ENCODE results near the gene SIAH2. TPM values are rescaled to one million over a fixed set of nuclear protein-coding genes. Genes with fewer than 3 reads are reported as not detected.

The SIAH2 gene
- total and polyA plus RNA-seq, 9 of the 15 experiments (the other 6 are each of a cell fraction or from before 2014, with no cell fraction given): 4.8 to 39.0 (median 29.9) TPM

- TF ChIP-seq REST (IDR thresholded peaks at IDR 0.05; ENCODE audit: borderline replicate concordance) (0 out of 2 replicates have a peak, but pooled peaks have one; percentile 20), REST (CRISPR knock-in tag; IDR thresholded peaks at IDR 0.05; ENCODE audit: low read depth) (no peak), RFX1 (IDR thresholded peaks at IDR 0.05) (no peak), RBFOX2 (IDR thresholded peaks at IDR 0.05; ENCODE audit: low read depth, low read length) (peak; percentile 66), CREM (IDR thresholded peaks at IDR 0.05; ENCODE audit: low read depth) (peak; percentile 81), SMARCA4 (IDR thresholded peaks at IDR 0.05) (peak; percentile 83), CBX3 (IDR thresholded peaks at IDR 0.05; ENCODE audit: borderline replicate concordance in 1 of 2, low read length in 2 of 2) (peak in 1 of 2 experiments; percentile 36; a peak in 1 of 3 replicates), TFE3 (CRISPR knock-in tag; IDR thresholded peaks at IDR 0.05) (no peak), SMAD4 (CRISPR knock-in tag; conservative IDR thresholded peaks at IDR 0.05) (peak; percentile 71; the same call in 1 of the 2 replicates), HDAC6 (IDR thresholded peaks at IDR 0.05; ENCODE audit: low read depth, low read length) (no peak), POLR2AphosphoS5 (IDR thresholded peaks at IDR 0.05; ENCODE audit: control insufficient read depth, insufficient read depth, low read depth, low read length) (peak; percentile 67), RNF2 (IDR thresholded peaks at IDR 0.05) (peak; percentile 51; the same call in 1 of the 2 replicates), C11orf30 (IDR thresholded peaks at IDR 0.05; ENCODE audit: low read depth) (peak; percentile 99), SOX6 (IDR thresholded peaks at IDR 0.05) (peak; percentile 30; the same call in 1 of the 2 replicates), BACH1 (tag; IDR thresholded peaks at IDR 0.05) (peak; percentile 67; the same call in 1 of the 2 replicates), KAT7 (CRISPR knock-in tag; IDR thresholded peaks at IDR 0.05; ENCODE audit: borderline replicate concordance) (0 out of 2 replicates have a peak, but pooled peaks have one; percentile 50), EP300 (IDR thresholded peaks at IDR 0.05; ENCODE audit: low read length) (peak; percentile 73), RCOR1 (IDR thresholded peaks at IDR 0.05; ENCODE audit: borderline replicate concordance in 1 of 2, low read depth in 2 of 2, low read length in 2 of 2) (peak; percentile 58 to 83; a peak in 3 of 4 replicates)
These were observed 35.1 kb downstream of the SIAH2 start (continued) for GRCh38 chr3:150727653-150728502.
